Lower leg skin (tissue), 3 donors: ENCODE results near the gene ALDH1L2.

Experiments
- CTCF ChIP-seq, 3 donors: fragments of 450-650 bp; IDR thresholded peaks; one replicate each; pipeline ENCODE4 v1.5.1; 2016; ENCODE audit warnings: antibody characterized with exemption in 3 of 3, mild to moderate bottlenecking in 3 of 3, moderate library complexity in 2 of 3
- POLR2A ChIP-seq, 2 donors: fragments of 450-650 bp; IDR thresholded peaks; one replicate each; pipeline ENCODE4 v1.6.1; 2016 to 2017; ENCODE audit warnings: antibody characterized with exemption in 2 of 2, mild to moderate bottlenecking in 1 of 2, moderate library complexity in 1 of 2

GRCh38 chr12:105001476-105001875, 82.8 kb downstream of the ALDH1L2 start:
- TF ChIP-seq CTCF (IDR thresholded peaks at IDR 0.05), result no peak
- TF ChIP-seq POLR2A (IDR thresholded peaks at IDR 0.05), result no peak
